ENCODE data around the gene NPAS3.

The NPAS3 gene

GRCh38 chr14:33342299-33342974, 403.8 kb downstream of the NPAS3 start:
- DNase-seq (ENCODE audit: low read depth) = no peak
- H3K4me3 ChIP-seq (ENCODE audit: low read length) = no peak overlapping the region
- TF ChIP-seq CTCF (IDR thresholded peaks at IDR 0.05; ENCODE audit: insufficient read depth, low read depth, low read length, missing control alignments) = no peak

- H3K4me3 ChIP-seq (ENCODE audit: low read length) = no peak overlapping the region
- TF ChIP-seq CTCF (IDR thresholded peaks at IDR 0.05; ENCODE audit: insufficient read depth, low read depth, low read length, missing control alignments) = no peak
- no peak for DNase-seq (ENCODE audit: low read depth)
These were observed 404.3 kb downstream of the NPAS3 start for GRCh38 chr14:33343016-33343415.

- no peak overlapping the region for H3K4me3 ChIP-seq (ENCODE audit: low read length)
- no peak for TF ChIP-seq CTCF (IDR thresholded peaks at IDR 0.05; ENCODE audit: insufficient read depth, low read depth, low read length, missing control alignments)
- peak; percentile 29 for DNase-seq (ENCODE audit: low read depth)
These were observed 409.1 kb downstream of the NPAS3 start for GRCh38 chr14:33347796-33348195.

GRCh38 chr14:33348510-33348909, 409.8 kb downstream of the NPAS3 start:
- no peak overlapping the region for H3K4me3 ChIP-seq (ENCODE audit: low read length)
- TF ChIP-seq CTCF (IDR thresholded peaks at IDR 0.05; ENCODE audit: insufficient read depth, low read depth, low read length, missing control alignments) = no peak
- no peak for DNase-seq (ENCODE audit: low read depth)

GRCh38 chr14:33349871-33350270, 411.2 kb downstream of the NPAS3 start:
- TF ChIP-seq CTCF (IDR thresholded peaks at IDR 0.05; ENCODE audit: insufficient read depth, low read depth, low read length, missing control alignments) = no peak
- peak; percentile 4 for DNase-seq (ENCODE audit: low read depth)
- no peak overlapping the region for H3K4me3 ChIP-seq (ENCODE audit: low read length)

- no peak overlapping the region for H3K4me3 ChIP-seq (ENCODE audit: low read length)
- DNase-seq (ENCODE audit: low read depth) = no peak
- TF ChIP-seq CTCF (IDR thresholded peaks at IDR 0.05; ENCODE audit: insufficient read depth, low read depth, low read length, missing control alignments) = no peak
These were observed 411.8 kb downstream of the NPAS3 start for GRCh38 chr14:33350366-33350990.

GRCh38 chr14:33352821-33353220, 414.1 kb downstream of the NPAS3 start:
- TF ChIP-seq CTCF (IDR thresholded peaks at IDR 0.05; ENCODE audit: insufficient read depth, low read depth, low read length, missing control alignments) = no peak
- no peak for DNase-seq (ENCODE audit: low read depth)
- H3K4me3 ChIP-seq (ENCODE audit: low read length) = no peak overlapping the region

Measured in epithelial cell of esophagus (primary cell).